ENCODE data around the gene USP53.

The USP53 gene

DNA sequence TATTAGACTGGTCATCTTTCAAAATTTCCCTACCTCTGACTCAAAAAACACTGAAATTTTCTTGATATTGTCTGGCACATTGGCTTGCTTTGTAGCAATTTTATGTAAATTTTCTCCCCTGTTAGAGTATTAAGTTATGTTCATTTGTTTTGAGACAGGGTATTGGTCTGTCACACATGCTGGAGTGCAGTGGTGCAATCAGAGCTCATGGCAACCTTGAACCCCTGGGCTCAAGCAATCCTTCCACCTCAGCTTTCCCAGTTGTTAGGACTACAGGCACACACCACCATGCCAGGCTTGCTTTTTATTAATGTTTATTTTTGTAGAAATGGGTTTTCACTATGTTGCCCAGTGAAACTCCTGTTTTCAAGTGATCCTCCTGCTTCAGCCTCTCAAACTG lies 91.9 kb downstream of the USP53 start:
- no peak for DNase-seq
- H3K9ac ChIP-seq (ENCODE audit: low read length): no peak overlapping the region
- no peaks in the 10 kb centered on the region for H3K9me3 ChIP-seq (replicated peaks; ENCODE audit: insufficient read depth, low read length)
- peaks cover 13% of the 10 kb centered on the region for H3F3A ChIP-seq (ENCODE audit: insufficient read depth, low read length)
- H3K79me2 ChIP-seq (ENCODE audit: low read length): peaks cover 2% of the 10 kb centered on the region
- no peak overlapping the region for H3K4me3 ChIP-seq (ENCODE audit: low read length)
- no peaks in the 10 kb centered on the region for H3K27me3 ChIP-seq (replicated peaks; ENCODE audit: insufficient read depth, low read length)
- no peak overlapping the region for H3K27ac ChIP-seq (ENCODE audit: low read length)
- no peak overlapping the region for H3K4me2 ChIP-seq (ENCODE audit: low read depth, low read length)
- H3K9me2 ChIP-seq (replicated peaks; ENCODE audit: insufficient read depth, low read length): no peaks in the 10 kb centered on the region
- no peaks in the 10 kb centered on the region for H3K4me1 ChIP-seq (ENCODE audit: low read length)
- no peaks in the 10 kb centered on the region for H4K20me1 ChIP-seq (ENCODE audit: insufficient read depth, low read length)
- no peak overlapping the region for H2AFZ ChIP-seq (ENCODE audit: low read length)
- no peaks in the 10 kb centered on the region for H3K36me3 ChIP-seq (replicated peaks; ENCODE audit: insufficient read depth, low read length)
- TF ChIP-seq, protein P1, sequence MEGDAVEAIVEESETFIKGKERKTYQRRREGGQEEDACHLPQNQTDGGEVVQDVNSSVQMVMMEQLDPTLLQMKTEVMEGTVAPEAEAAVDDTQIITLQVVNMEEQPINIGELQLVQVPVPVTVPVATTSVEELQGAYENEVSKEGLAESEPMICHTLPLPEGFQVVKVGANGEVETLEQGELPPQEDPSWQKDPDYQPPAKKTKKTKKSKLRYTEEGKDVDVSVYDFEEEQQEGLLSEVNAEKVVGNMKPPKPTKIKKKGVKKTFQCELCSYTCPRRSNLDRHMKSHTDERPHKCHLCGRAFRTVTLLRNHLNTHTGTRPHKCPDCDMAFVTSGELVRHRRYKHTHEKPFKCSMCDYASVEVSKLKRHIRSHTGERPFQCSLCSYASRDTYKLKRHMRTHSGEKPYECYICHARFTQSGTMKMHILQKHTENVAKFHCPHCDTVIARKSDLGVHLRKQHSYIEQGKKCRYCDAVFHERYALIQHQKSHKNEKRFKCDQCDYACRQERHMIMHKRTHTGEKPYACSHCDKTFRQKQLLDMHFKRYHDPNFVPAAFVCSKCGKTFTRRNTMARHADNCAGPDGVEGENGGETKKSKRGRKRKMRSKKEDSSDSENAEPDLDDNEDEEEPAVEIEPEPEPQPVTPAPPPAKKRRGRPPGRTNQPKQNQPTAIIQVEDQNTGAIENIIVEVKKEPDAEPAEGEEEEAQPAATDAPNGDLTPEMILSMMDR (IDR thresholded peaks at IDR 0.05; ENCODE audit: low read length): no peak
- TF ChIP-seq EZH2 (optimal IDR thresholded peaks at IDR 0.05; ENCODE audit: low read depth, low read length) (no peak), EZH2phosphoT487 (IDR thresholded peaks at IDR 0.05; ENCODE audit: low read length) (no peak)

DNA sequence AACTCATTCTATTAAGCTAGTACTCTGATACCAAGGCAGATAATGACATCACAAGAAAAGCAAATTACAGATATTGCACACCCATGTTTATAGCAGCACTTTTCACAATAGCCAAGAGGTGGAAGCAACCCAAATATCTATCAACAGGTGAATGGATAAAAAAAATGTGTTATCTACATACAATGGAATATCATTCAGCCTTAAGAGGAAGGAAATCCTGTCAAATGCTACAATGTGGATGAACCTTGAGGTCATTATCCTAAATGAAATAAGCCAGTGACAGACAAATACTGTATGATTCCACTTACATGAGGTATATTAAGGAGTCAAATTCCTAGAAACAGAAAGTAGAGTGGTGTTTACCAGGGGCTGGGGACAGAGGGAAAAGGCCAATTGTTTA lies 95.1 kb downstream of the USP53 start:
- H3K9ac ChIP-seq (ENCODE audit: low read length): no peak overlapping the region
- H3F3A ChIP-seq (ENCODE audit: insufficient read depth, low read length): no peaks in the 10 kb centered on the region
- no peak overlapping the region for H3K27ac ChIP-seq (ENCODE audit: low read length)
- no peaks in the 10 kb centered on the region for H3K9me3 ChIP-seq (replicated peaks; ENCODE audit: insufficient read depth, low read length)
- TF ChIP-seq EZH2phosphoT487 (IDR thresholded peaks at IDR 0.05; ENCODE audit: low read length) (no peak), EZH2 (optimal IDR thresholded peaks at IDR 0.05; ENCODE audit: low read depth, low read length) (no peak)
- TF ChIP-seq, protein P1 (IDR thresholded peaks at IDR 0.05; ENCODE audit: low read length): no peak
- H2AFZ ChIP-seq (ENCODE audit: low read length): no peak overlapping the region
- H3K36me3 ChIP-seq (replicated peaks; ENCODE audit: insufficient read depth, low read length): no peaks in the 10 kb centered on the region
- no peak overlapping the region for H3K4me3 ChIP-seq (ENCODE audit: low read length)
- H3K79me2 ChIP-seq (ENCODE audit: low read length): no peaks in the 10 kb centered on the region
- no peaks in the 10 kb centered on the region for H3K9me2 ChIP-seq (replicated peaks; ENCODE audit: insufficient read depth, low read length)
- no peak overlapping the region for H3K4me2 ChIP-seq (ENCODE audit: low read depth, low read length)
- no peaks in the 10 kb centered on the region for H4K20me1 ChIP-seq (ENCODE audit: insufficient read depth, low read length)
- no peaks in the 10 kb centered on the region for H3K27me3 ChIP-seq (replicated peaks; ENCODE audit: insufficient read depth, low read length)
- DNase-seq: no peak
- no peaks in the 10 kb centered on the region for H3K4me1 ChIP-seq (ENCODE audit: low read length)

DNA sequence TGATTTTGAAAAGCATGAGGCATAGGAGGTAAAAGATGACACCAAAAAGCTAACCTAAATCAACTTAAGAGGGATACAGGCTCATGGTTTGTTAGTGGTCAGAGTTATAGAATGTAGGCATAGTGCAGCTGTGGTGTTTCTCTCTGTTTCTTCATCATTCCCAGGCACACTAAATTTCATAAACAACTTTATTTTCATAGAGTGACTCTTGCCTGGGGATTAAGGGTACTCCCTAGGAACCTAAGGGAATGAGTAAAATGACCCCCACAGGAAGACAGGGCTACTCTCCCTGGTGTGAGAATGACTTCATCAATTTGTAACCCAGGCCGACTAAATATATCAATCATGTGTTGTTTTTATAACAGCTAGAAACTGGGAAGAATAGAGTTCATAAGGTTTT lies 98.3 kb downstream of the USP53 start:
- no peaks in the 10 kb centered on the region for H3K9me3 ChIP-seq (replicated peaks; ENCODE audit: insufficient read depth, low read length)
- H2AFZ ChIP-seq (ENCODE audit: low read length): no peak overlapping the region

More for the DNA sequence above, 98.3 kb downstream of the USP53 start:
- Histone ChIP-seq H3K4me1 (ENCODE audit: low read length) (no peaks in the 10 kb centered on the region), H3K4me3 (ENCODE audit: low read length) (no peak overlapping the region), H3K4me2 (ENCODE audit: low read depth, low read length) (no peak overlapping the region), H3K27me3 (replicated peaks; ENCODE audit: insufficient read depth, low read length) (no peaks in the 10 kb centered on the region), H3K79me2 (ENCODE audit: low read length) (no peaks in the 10 kb centered on the region), H4K20me1 (ENCODE audit: insufficient read depth, low read length) (no peaks in the 10 kb centered on the region), H3F3A (ENCODE audit: insufficient read depth, low read length) (no peaks in the 10 kb centered on the region), H3K36me3 (replicated peaks; ENCODE audit: insufficient read depth, low read length) (no peaks in the 10 kb centered on the region), H3K9ac (ENCODE audit: low read length) (no peak overlapping the region), H3K9me2 (replicated peaks; ENCODE audit: insufficient read depth, low read length) (no peaks in the 10 kb centered on the region), H3K27ac (ENCODE audit: low read length) (no peak overlapping the region)
- no peak for DNase-seq
- no peak for TF ChIP-seq EZH2 (optimal IDR thresholded peaks at IDR 0.05; ENCODE audit: low read depth, low read length)
- TF ChIP-seq EZH2phosphoT487 (IDR thresholded peaks at IDR 0.05; ENCODE audit: low read length): no peak
- TF ChIP-seq, protein P1 (IDR thresholded peaks at IDR 0.05; ENCODE audit: low read length): no peak

Measured in MM.1S (cell line).